NCI-H345 treated with DMSO at 0.1 percent for 48 hours (cell line): Measurements from ENCODE around the gene STXBP6.
"Not testable (repeated sequence)": the region's sequence is repeated elsewhere in the genome, so short reads cannot be mapped to it uniquely, and the experiment has no call there.

Experiments
- DNase-seq: peaks from one replicate; lab custom pipeline; 2025; ENCODE audit not compliant: unreplicated experiment; lab: John Stamatoyannopoulos, UW

STXBP6 gene

GRCh38 chr14:24774187-24774915 lies 275.6 kb downstream of the STXBP6 start:
- no peak for DNase-seq

DNA sequence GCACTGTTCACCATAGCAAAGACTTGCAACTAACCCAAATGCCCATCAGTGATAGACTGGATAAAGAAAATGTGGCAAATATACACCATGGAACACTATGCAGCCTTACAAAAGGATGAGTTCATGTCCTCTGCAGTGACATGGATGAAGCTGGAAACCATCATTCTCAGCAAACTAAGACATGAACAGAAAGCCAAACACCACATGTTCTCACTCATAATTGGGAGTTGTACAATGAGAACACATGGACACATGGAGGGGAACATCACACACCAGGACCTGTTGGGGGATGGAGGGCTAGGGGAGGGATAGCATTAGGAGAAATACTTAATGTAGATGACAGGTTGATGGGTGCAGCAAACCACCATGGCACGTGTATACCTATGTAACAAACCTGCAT lies 276.4 kb downstream of the STXBP6 start:
- DNase-seq = not testable (repeated sequence)

GRCh38 chr14:24766434-24766833 lies 283.5 kb downstream of the STXBP6 start:
- DNase-seq = no peak

GRCh38 chr14:24761141-24761540 lies 288.8 kb downstream of the STXBP6 start:
- no peak for DNase-seq
